Measurements from ENCODE around the gene DSCAML1.

Gene DSCAML1

DNA sequence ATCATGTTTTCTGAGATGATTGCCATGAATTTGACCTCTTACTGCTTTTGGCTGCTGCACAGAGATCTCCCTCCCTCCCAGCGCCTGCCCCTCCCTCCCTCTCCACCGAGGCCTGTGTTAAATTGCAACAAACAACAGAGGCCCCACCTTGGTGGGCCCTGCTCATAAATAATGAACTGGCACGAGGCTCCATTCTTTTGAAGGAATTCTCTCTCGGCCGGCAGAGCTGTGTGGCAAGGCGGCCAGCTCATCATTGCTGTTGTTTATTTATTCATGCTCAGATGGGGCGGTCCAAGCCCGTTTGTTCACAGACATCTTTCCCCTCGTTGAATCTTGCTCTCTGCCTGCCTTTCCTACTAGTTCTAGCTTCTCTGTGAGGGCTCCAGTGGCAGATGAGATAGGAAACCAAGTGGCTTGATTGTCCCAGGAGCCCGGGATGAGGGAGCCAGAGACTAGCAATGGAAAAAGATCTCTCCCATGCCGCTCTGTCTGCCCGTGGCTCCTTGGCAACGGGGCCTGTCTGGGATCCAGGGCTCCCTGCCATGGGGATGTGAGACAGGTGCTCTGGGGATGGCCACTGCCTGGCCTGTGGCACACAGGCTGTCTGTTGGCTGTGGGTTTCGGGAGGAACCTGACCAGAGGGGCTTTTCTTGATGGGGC is 192.6 kb downstream of the DSCAML1 start:
- DNase-seq, result peak; percentile 75 to 81

DNA sequence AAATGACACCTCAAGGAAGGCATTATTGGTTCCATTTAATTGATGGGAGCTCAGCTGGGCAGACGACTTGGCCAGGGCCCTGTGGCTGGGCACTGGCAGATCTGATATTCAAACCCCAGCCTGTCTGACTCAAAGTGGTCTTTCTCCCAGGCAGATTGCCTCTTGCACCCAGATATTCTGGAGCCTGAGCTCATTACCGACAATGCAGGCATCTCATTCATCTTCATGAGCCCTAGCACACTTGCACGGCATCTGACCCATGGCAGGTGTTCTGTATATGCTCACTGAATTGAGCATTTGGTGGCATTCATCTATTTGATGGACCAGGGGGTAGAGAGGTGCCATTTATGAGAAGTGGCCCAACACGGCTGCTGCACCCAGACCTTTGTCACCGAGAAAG is 193.1 kb downstream of the DSCAML1 start:
- DNase-seq, result peak in 1 of 2 experiments; percentile 28

- no peak for DNase-seq
Observed at GRCh38 chr11:117601006-117601708, 195.9 kb downstream of the DSCAML1 start.

DNA sequence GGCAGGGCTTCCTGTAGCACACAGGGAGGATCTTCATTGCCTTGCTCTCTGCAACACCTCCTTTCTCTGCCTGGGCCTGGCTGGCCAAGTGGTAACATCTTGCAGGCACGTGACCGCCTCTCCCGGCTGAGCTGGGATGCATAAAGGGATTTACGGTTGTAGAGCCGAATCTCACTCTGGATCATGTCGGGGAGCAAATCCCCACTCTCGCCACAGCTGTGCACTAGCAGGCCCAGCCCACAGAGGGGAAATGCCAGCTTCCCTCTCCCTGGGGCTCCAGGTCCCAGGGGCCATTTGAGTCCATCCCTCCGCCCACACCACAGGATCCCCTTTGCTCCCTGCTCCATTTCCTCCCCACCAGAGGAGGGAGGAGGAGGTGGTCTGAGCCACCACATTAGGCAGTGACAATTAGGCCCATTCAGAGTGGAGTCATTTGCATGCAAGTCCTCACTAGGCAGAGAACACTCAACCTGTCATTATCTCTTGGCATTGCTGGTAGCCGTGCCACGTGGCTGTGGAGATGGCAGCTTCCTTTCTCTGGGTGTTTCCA is 196.7 kb downstream of the DSCAML1 start:
- no peak for DNase-seq

- no peak for DNase-seq
Observed at GRCh38 chr11:117597071-117597470, 199.9 kb downstream of the DSCAML1 start.

- DNase-seq, result no peak
Observed at GRCh38 chr11:117595440-117595839, 201.6 kb downstream of the DSCAML1 start.

DNA sequence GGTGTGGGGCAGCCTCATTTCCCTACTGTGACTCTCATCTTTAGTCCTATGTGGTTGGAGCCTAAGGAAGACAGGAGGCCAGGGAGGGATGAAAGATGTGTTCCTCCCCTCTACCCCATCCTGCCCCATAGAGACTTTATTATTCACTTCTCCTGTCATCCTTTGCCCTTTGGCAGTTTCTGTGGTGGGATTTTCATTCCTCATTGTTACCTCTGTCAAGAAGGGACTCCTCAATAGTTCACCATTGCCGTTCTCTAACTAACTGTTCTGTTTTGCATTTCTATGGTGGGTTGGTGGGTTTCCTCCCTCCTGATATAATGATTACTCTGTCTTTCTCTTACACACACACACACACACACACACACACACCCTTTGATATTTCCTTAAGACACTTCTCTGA is 202.3 kb downstream of the DSCAML1 start:
- DNase-seq, result no peak

- no peak for DNase-seq
Observed at GRCh38 chr11:117593065-117593464, 204.0 kb downstream of the DSCAML1 start.

DNA sequence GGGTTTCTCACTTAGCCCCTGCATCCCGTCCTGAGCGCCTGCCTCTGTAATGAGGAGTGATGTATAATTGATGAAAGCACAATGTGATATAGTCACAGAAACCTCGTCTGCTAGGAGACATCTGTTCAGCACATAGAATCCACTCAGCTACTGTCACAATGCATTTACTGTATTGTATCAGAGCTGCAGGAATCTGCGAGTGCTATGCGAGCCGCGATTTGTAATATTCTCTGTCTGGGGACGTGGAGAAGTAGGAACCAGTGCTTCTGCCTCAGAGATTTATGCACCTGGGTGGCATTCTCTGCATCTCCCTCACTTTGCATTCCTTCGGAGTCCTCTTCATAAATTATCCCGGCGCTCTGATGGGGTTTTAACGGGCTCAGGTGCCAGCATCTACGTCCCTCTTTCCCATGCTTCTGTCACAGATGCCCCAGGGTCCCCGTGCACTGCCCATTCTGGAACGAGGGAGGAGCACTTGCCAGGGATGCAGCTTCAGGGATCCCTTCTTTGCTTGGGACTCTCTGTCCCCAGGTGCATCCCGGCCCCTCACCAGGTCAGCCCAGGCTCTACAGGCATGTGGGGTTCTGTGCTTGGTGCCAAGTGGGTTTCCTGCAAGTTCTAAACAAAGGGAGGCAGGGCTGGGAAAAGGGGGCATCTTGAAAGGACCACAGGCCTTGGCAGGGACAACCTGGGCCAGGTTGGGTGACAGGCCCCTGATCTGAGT is 205.5 kb downstream of the DSCAML1 start:
- DNase-seq, result no peak

- DNase-seq, result no peak
Observed at GRCh38 chr11:117589063-117589462, 208.0 kb downstream of the DSCAML1 start.

DNA sequence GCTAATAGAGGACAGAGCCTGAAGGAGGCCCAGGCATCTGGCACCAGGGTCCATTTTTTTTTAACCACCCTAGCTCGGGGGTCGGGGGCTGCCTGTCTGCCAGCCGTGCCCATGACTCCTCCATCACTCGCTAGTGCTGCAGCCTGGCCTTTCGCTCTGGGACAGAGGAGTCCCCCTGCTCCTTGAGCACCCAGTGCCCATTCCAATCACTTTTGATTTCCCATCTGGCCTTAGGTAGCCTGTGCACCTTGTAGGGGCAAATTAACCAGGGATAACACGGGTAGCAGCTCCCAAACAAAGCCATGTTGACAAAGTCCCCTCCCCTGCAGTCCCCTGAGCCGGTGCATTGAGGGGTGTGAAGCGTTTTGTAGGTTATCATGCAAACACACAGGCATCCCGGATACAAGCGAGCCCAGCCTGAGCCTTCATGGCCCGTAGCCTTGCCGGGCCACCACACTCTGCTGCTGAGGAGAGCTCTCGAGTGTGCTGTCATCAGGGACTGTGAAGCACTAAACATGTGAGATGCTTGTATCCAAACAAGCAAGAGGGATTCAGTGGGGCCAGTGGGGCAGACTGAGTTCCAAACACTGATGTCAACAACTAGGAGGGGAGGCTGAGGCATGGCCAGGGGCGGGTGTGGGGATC is 208.7 kb downstream of the DSCAML1 start:
- DNase-seq, result no peak

GRCh38 chr11:117587416-117587815 is 209.6 kb downstream of the DSCAML1 start:
- no peak for DNase-seq

- no peak for DNase-seq
Observed at GRCh38 chr11:117586392-117586791, 210.6 kb downstream of the DSCAML1 start.

GRCh38 chr11:117585631-117586030 is 211.4 kb downstream of the DSCAML1 start:
- DNase-seq, result no peak

DNA sequence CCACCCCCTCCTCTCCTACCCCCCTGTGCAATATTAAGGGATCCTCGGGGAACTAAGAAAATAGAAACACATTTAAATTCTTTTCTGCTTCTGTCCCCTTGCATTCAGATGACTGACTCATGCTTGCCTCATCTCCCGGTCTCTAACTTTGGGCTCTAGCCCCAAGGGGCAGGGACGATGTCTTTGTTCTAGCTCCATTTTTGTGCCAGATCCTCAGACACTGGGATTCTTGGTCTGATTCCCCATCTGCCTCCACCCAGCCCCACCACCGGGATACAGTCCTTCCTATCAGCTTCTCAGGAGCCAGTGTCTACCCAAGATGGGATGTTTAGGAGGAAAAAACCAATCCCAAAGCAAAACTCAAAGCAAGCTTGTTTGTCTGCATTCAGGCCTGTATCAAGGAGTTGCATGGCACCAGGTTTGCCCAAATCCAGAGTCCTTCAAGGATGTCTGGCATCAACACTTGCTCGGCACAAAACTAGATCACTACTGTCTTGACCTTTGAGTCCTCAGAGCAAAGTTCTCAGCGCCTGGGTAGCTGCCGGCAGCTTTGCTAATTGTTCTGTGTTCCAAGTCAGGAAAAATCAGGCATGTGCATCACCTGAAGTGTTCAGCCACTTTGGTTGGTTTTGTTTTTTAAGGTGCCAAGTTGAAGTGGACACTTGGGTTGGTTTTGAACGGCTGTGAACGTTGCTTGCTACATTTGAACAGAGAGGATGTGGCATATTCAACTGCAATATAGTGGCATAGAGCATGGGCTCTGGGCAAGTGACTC is 212.8 kb downstream of the DSCAML1 start:
- DNase-seq, result peak in 1 of 2 experiments; percentile 23

DNA sequence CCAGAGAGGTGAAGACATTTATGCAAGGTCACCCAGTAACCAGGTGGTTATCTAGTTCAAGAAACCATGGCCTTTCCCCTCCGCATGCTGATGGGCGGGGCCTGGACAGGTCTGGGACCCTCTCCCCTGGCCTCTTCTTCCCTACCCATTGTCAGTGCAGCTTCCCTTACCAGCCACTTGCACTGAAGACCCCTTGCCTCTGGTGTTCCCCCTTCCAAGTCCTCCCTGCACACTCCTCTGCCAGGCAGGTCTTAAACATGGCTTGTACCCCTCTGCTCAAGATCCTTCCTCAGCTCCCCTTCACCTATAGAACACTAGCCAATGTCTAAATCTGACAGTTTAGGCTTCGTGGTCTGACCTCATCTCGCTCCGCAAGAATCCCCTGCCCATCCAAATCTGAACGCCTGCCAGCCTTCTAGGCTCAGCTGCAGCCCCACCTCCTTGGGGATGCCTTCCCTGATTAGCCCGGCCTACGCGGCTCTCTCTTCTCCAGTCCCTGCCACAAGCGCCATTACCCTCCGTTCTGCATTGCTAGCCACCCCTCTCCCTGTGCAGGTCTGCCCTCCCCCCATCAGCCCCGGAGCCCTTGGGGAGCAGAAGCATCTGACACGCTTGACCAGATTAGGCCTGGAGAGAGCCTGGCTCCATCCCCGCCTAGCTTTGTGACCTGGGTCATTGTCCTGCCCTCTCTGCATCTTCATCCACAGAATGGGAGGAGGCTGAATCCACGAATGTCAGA is 213.8 kb downstream of the DSCAML1 start:
- peak in 1 of 2 experiments; percentile 65 for DNase-seq

DNA sequence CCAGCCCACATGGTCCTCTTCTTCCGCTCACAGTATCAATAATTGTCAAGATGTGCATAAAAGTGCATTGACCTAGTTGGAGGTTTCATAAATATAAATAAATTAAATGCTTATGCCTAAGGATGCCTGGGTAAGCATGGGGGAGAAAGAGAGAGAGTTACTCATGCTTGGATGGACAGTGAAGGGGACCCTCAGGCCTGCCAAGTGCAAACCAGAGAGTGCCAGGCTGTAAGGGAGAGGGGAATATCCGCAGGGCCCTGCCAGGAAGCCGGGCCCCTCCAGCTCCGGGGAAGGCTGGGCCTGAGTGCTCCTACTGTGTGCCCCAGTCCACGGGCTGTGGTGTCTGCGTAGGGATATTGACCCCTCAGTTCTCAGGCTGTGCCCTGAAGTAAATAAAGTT is 214.6 kb downstream of the DSCAML1 start:
- DNase-seq, result peak; percentile 48 to 61

DNA sequence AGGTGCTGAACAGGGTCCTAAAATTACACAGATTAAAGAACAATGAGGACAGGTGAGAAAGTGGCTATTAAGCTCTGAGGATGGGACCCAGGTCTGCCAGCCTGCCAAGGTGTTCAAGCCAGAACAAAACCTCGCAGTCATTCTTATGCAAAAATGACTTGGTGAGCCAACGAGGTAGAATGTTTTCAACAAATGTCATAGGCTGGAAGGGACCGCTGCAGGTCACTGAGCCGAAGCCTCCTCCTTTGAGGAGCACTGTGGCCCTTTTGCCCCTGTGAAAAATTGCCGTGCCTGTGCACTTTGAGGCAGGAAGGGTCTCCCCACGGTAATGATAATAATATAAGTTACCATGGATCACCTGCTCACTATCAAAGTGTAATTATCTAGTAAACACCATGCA is 216.2 kb downstream of the DSCAML1 start:
- DNase-seq, result no peak

DNA sequence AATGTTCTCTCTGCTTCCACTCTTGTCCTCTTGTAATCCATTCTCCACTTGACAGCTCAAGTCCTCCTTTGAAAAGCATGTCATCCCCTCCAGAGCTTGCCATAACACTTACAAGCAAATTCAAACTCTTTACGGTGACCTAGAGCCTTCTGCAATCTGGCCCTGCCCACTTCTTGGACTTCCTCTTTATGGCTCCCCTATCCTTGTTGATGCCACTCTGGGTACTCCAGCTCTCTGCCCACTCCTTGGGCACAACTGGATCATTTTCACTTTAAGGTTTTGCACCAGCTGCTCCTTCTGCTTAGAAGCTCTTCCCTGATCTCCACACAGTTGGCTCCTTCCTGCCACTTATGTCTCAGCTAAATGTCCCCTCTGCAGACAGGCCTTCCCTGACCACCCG is 217.9 kb downstream of the DSCAML1 start:
- DNase-seq, result no peak

GRCh38 chr11:117575856-117576255 is 221.2 kb downstream of the DSCAML1 start:
- no peak for DNase-seq

- DNase-seq, result no peak
Observed at GRCh38 chr11:117574551-117574950, 222.5 kb downstream of the DSCAML1 start.

- no peak for DNase-seq
Observed at GRCh38 chr11:117573326-117573725, 223.7 kb downstream of the DSCAML1 start.
